Epithelial cell of prostate (primary cell): ENCODE data around the gene RPL32.

Experiments
- DNase-seq: peaks from one replicate; pipeline ENCODE4 v3.0.0-alpha.2; 2011; ENCODE audit warnings: low read depth, low spot score
- H3K27ac ChIP-seq: fragments of 450-650 bp; 2 replicates; pipeline ENCODE4 v1.5.1; 2017; ENCODE audit warnings: mild to moderate bottlenecking

The RPL32 gene

GRCh38 chr3:12833222-12834161, 7.9 kb downstream of the RPL32 start:
- no peak for DNase-seq
- peak overlapping the region; percentile 91 for H3K27ac ChIP-seq

- H3K27ac ChIP-seq, result peak overlapping the region; percentile 91
- DNase-seq, result no peak
These were observed 8.8 kb downstream of the RPL32 start for GRCh38 chr3:12832350-12833221.

DNA sequence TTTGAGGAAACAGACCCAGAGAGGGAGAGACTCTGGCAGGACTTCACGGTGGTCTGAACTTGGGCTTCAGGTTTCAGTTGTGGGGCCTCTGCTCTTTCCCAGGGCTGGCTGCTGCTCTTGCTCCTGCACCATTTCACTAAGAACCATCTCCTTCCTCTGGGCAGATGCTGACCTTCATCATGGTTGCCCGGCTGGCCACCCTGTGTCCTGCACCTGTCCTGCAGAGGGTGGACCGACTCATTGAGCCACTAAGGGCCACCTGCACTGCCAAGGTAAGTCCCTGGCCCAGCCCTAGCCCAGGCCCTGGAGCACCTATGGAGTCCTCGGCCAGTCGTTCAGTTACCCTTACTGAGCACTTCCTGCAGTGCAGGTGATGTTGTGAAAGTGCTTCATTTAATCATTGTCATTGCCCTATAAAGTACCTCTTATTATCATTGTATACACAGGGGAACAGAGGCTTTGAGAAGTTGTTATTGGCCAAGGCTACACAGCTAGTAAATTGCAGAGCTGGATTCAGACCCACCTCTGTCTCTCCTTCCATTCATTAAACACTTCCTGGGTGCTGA, 10.0 kb downstream of the RPL32 start:
- no peak for DNase-seq
- H3K27ac ChIP-seq, result peak overlapping the region; percentile 91

DNA sequence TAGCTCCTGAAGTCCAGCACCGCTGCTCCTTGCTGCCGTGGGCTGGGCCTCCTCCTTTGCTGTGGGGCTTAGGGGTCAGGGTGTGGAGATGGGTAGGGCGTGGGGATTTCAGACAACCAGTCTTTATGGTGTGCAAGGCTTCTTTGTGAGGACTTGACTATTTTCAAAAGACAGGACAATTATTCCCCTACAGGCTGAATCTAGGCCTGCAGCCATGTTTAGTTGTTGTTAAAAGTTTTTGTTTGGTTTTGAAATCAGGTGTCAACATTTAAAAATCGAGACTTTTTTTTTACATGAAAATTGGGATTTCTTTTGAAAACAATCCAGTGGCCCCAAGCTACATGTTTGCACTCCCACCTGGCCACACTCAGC, 10.6 kb downstream of the RPL32 start:
- H3K27ac ChIP-seq, result peak overlapping the region; percentile 91
- no peak for DNase-seq

- peak overlapping the region; percentile 91 for H3K27ac ChIP-seq
- no peak for DNase-seq
These were observed 11.2 kb downstream of the RPL32 start for GRCh38 chr3:12829886-12830784.

DNA sequence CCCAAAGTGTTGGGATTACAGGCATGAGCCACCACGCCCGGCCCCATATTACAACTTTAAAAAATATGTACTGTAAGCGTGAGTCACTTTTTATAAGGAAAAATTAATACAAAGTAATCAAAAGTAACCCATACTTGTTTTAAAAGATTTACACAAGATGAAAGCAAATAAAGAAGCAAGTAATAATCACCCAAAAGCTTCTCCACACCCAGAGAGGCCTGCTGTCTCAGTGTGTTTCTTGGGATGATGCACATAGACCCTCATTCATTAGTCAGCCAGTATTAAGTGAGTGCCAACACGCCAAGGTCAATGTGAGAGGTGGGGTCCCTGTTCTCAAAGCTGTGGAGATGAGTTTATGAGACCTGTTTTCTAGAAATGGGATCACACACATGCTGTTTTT, 12.0 kb downstream of the RPL32 start:
- DNase-seq, result no peak
- H3K27ac ChIP-seq, result peak overlapping the region; percentile 91

DNA sequence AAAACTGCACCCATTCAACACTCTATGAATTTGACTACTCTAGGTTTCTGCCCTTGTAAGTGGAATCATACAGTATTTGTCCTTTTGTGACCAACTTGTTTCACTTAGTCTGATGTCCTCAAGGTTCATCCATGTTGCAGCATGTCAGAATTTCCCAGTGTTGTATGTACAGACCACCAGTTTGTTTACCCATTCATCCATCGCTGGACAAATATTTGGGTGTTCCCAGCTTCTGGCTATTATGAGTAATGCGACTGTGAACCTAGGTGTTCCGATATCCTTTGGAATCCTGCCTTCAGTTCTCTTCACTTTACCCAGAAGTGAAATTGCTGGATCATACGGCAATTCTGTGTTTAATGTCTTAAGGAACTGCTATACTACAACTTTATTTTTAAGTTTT, 12.6 kb downstream of the RPL32 start:
- DNase-seq, result no peak
- peak overlapping the region; percentile 91 for H3K27ac ChIP-seq

DNA sequence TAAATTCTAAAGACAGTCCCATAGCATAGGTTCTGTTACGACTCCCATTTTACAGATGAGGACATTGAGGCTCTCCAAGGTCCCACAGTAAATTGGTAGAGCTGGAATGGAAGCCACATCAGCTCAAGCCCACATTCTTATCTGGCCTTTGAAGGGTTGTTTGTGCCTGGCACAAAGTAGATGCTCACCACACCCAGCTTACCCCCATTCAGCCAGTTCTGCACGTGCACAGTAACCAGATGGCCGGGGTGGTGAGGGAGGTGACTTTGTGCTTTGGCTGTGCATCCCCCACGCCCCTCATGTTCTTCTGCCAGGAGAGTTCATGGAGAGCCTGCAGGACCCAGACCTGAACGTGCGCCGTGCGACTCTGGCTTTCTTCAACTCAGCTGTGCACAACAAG, 16.2 kb downstream of the RPL32 start:
- H3K27ac ChIP-seq, result no peak overlapping the region

GRCh38 chr3:12824299-12824698, 17.1 kb downstream of the RPL32 start:
- no peak overlapping the region for H3K27ac ChIP-seq
- no peak for DNase-seq

More for the DNA sequence above, 16.2 kb downstream of the RPL32 start:
- no peak for DNase-seq

- H3K27ac ChIP-seq, result no peak overlapping the region
- DNase-seq, result no peak
These were observed 18.5 kb downstream of the RPL32 start for GRCh38 chr3:12822725-12823373.

- DNase-seq, result no peak
- H3K27ac ChIP-seq, result no peak overlapping the region
These were observed 22.6 kb downstream of the RPL32 start for GRCh38 chr3:12818773-12819172.

- DNase-seq, result no peak
- no peak overlapping the region for H3K27ac ChIP-seq
These were observed 23.1 kb downstream of the RPL32 start for GRCh38 chr3:12818273-12818672.

DNA sequence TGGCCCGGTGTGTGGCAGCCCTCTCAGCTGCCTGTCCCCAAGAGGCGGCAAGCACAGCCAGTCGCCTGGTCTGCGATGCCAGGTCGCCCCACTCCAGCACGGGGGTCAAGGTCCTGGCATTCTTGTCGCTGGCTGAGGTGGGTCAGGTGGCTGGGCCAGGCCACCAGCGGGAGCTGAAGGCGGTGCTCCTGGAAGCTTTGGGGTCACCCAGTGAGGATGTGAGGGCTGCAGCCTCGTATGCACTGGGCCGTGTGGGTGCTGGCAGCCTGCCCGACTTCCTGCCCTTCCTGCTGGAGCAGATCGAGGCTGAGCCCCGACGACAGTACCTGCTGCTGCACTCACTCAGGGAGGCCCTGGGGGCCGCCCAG, 24.0 kb downstream of the RPL32 start:
- DNase-seq, result no peak
- no peak overlapping the region for H3K27ac ChIP-seq

DNA sequence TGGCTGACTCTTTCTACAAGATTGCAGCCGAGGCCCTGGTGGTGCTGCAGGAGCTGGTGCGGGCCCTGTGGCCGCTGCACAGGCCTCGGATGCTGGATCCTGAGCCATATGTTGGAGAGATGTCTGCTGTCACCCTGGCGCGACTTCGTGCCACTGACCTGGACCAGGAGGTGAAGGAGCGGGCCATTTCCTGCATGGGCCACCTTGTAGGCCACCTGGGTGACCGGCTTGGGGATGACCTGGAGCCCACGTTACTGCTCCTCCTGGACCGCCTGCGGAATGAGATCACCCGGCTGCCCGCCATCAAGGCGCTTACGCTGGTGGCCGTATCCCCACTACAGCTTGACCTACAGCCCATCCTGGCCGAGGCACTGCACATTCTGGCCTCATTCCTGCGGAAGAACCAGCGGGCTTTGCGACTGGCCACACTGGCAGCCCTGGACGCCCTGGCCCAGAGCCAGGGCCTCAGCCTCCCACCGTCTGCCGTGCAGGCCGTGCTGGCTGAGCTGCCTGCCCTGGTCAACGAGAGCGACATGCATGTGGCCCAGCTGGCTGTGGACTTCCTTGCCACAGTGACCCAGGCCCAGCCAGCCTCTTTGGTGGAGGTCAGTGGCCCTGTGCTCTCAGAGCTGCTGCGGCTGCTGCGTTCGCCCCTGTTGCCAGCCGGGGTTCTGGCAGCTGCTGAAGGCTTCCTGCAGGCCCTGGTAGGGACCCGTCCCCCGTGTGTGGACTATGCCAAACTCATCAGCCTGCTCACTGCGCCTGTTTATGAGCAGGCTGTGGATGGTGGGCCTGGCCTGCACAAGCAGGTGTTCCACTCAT, 24.6 kb downstream of the RPL32 start:
- no peak overlapping the region for H3K27ac ChIP-seq

GRCh38 chr3:12815719-12816118, 25.6 kb downstream of the RPL32 start:
- DNase-seq, result no peak
- H3K27ac ChIP-seq, result no peak overlapping the region

More for the DNA sequence above, 24.6 kb downstream of the RPL32 start:
- no peak for DNase-seq

- no peak overlapping the region for H3K27ac ChIP-seq
- no peak for DNase-seq
These were observed 26.3 kb downstream of the RPL32 start for GRCh38 chr3:12815078-12815477.

GRCh38 chr3:12813967-12814366, 27.4 kb downstream of the RPL32 start:
- no peak for DNase-seq
- no peak overlapping the region for H3K27ac ChIP-seq

GRCh38 chr3:12812812-12813211, 28.6 kb downstream of the RPL32 start:
- no peak for DNase-seq
- H3K27ac ChIP-seq, result no peak overlapping the region

DNA sequence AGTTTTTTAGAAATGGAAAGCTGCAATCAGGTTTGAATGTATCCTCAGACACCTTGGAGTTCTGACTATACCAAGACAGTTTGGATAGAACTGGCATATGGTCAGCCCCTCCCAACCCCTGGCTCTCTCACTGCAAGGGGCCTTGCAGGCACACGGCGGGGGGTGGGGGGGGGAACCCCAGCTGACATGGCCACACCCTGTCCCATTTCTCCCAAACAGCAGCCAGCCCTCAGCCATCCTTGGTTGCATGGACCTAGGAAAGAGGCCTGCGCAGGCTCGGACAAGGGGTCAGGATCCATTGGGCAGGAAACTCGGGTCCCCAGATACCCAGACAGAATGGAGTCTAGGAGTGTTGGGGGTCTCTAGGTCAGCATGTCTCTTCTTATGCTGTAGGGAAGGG, 30.4 kb downstream of the RPL32 start:
- H3K27ac ChIP-seq, result no peak overlapping the region
- no peak for DNase-seq
